ENCODE measurements around the gene BCKDHA. TPM values are rescaled to one million over a fixed set of nuclear protein-coding genes. Genes with fewer than 3 reads are reported as not detected.

BCKDHA gene
- polyA plus RNA-seq, 1 donor (not counting 4 experiments of a cell fraction or from before 2014, with no cell fraction given), result 7.5 TPM

GRCh38 chr19:41362143-41362847, 35.3 kb upstream of the BCKDHA start:
- no peak overlapping the region for H3K9ac ChIP-seq (ENCODE audit: control insufficient read depth, extremely low read depth, insufficient read depth, low read length)
- H3K9me1 ChIP-seq (ENCODE audit: control insufficient read depth, extremely low read depth, insufficient read depth, low read length), result peaks cover 2% of the 10 kb centered on the region
- peak overlapping the region; percentile 8 for H3K4me2 ChIP-seq (ENCODE audit: control insufficient read depth, extremely low read depth, insufficient read depth, low read depth, low read length)
- no peak overlapping the region for H2AFZ ChIP-seq (ENCODE audit: control insufficient read depth, low read length)
- dilution Hi-C loops (cut with MboI; ENCODE audit: extremely low pct_ligation_motif_present, low sequenced_read_pairs), result no loop called here
- peaks cover 21% of the 10 kb centered on the region for H3K4me1 ChIP-seq (ENCODE audit: control insufficient read depth, extremely low read depth, insufficient read depth, low read length)
- H3K79me2 ChIP-seq (ENCODE audit: control insufficient read depth, insufficient read depth, low read length), result peaks cover 10% of the 10 kb centered on the region
- H3K4me3 ChIP-seq (ENCODE audit: control insufficient read depth in 2 of 3, extremely low read depth in 1 of 3, insufficient read depth in 2 of 3, low read depth in 1 of 3, low read length in 3 of 3), result no peak overlapping the region
- H3K36me3 ChIP-seq (ENCODE audit: control insufficient read depth in 2 of 2, extremely low read depth in 1 of 2, insufficient read depth in 2 of 2, low read length in 2 of 2), result no peaks in the 10 kb centered on the region
- no peaks in the 10 kb centered on the region for H4K20me1 ChIP-seq (ENCODE audit: control insufficient read depth, extremely low read depth, insufficient read depth, low read length)
- FAIRE-seq (no peak), DNase-seq (ENCODE audit: low read depth, low spot score) (no peak)
- peak overlapping the region; percentile 26 for H3K27ac ChIP-seq (ENCODE audit: control insufficient read depth, insufficient read depth, low read length)
- no peaks in the 10 kb centered on the region for H3K9me3 ChIP-seq (ENCODE audit: control insufficient read depth, low read depth, low read length)
- no peaks in the 10 kb centered on the region for H3K27me3 ChIP-seq (ENCODE audit: control insufficient read depth, extremely low read depth, insufficient read depth, low read length)
- no peak for TF ChIP-seq CTCF (optimal IDR thresholded peaks at IDR 0.05 in 1 of 3, IDR thresholded peaks at IDR 0.05 in 1 of 3, conservative IDR thresholded peaks at IDR 0.05 in 1 of 3; ENCODE audit: extremely low read depth in 1 of 3, insufficient read depth in 2 of 3, low read length in 3 of 3)
- TF ChIP-seq EZH2 (IDR thresholded peaks at IDR 0.05; ENCODE audit: low read length), result no peak

GRCh38 chr19:41363371-41363752, 34.3 kb upstream of the BCKDHA start:
- dilution Hi-C loops (cut with MboI; ENCODE audit: extremely low pct_ligation_motif_present, low sequenced_read_pairs), result no loop called here
- H3K4me3 ChIP-seq (ENCODE audit: control insufficient read depth in 2 of 3, extremely low read depth in 1 of 3, insufficient read depth in 2 of 3, low read depth in 1 of 3, low read length in 3 of 3), result peak overlapping the region; percentile 70 to 88 (median 74)

More at GRCh38 chr19:41363371-41363752, 34.3 kb upstream of the BCKDHA start:
- peaks cover 2% of the 10 kb centered on the region for H3K9me1 ChIP-seq (ENCODE audit: control insufficient read depth, extremely low read depth, insufficient read depth, low read length)
- peaks cover 26% of the 10 kb centered on the region for H3K4me1 ChIP-seq (ENCODE audit: control insufficient read depth, extremely low read depth, insufficient read depth, low read length)
- H3K4me2 ChIP-seq (ENCODE audit: control insufficient read depth, extremely low read depth, insufficient read depth, low read depth, low read length), result peak overlapping the region; percentile 82
- no peak for TF ChIP-seq EZH2 (IDR thresholded peaks at IDR 0.05; ENCODE audit: low read length)
- no peak for TF ChIP-seq CTCF (optimal IDR thresholded peaks at IDR 0.05 in 1 of 3, IDR thresholded peaks at IDR 0.05 in 1 of 3, conservative IDR thresholded peaks at IDR 0.05 in 1 of 3; ENCODE audit: extremely low read depth in 1 of 3, insufficient read depth in 2 of 3, low read length in 3 of 3)
- H3K36me3 ChIP-seq (ENCODE audit: control insufficient read depth in 2 of 2, extremely low read depth in 1 of 2, insufficient read depth in 2 of 2, low read length in 2 of 2), result no peaks in the 10 kb centered on the region
- peaks cover 10% of the 10 kb centered on the region for H3K79me2 ChIP-seq (ENCODE audit: control insufficient read depth, insufficient read depth, low read length)
- no peaks in the 10 kb centered on the region for H3K9me3 ChIP-seq (ENCODE audit: control insufficient read depth, low read depth, low read length)
- DNase-seq (ENCODE audit: low read depth, low spot score) (no peak), FAIRE-seq (no peak)
- H3K27ac ChIP-seq (ENCODE audit: control insufficient read depth, insufficient read depth, low read length), result peak overlapping the region; percentile 82
- no peaks in the 10 kb centered on the region for H3K27me3 ChIP-seq (ENCODE audit: control insufficient read depth, extremely low read depth, insufficient read depth, low read length)
- peak overlapping the region; percentile 44 for H2AFZ ChIP-seq (ENCODE audit: control insufficient read depth, low read length)
- H3K9ac ChIP-seq (ENCODE audit: control insufficient read depth, extremely low read depth, insufficient read depth, low read length), result peak overlapping the region; percentile 91
- H4K20me1 ChIP-seq (ENCODE audit: control insufficient read depth, extremely low read depth, insufficient read depth, low read length), result no peaks in the 10 kb centered on the region

All from keratinocyte (primary cell).